ENCODE data around the gene TBC1D7.
A peak's percentile ranks its signal among the peaks of the same experiment; 100 is the strongest.

Gene TBC1D7

GRCh38 chr6:13289789-13290318, 38.5 kb downstream of the TBC1D7 start:
- peak; percentile 31 for DNase-seq

DNA sequence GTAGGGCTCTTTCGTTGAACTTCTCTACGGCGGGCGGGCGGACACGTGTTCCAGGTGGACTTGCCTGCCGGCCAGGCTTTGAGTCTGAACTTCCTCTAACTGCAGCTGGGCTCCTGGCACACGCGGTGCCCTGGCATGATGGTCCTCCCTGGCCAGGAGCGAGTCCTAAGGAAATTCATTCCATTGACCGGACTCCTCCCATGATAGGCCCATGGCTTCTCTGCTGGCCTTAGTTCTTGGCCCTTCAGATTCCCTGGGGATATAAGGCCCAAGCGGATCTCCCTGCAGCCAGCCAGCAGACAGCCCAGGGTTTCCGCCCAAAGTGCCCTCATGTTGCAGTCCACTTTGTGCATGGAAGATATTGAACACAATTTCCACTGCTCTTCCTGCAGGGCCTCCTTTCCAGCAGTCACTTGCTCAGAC, 39.4 kb downstream of the TBC1D7 start:
- DNase-seq, result peak; percentile 49

DNA sequence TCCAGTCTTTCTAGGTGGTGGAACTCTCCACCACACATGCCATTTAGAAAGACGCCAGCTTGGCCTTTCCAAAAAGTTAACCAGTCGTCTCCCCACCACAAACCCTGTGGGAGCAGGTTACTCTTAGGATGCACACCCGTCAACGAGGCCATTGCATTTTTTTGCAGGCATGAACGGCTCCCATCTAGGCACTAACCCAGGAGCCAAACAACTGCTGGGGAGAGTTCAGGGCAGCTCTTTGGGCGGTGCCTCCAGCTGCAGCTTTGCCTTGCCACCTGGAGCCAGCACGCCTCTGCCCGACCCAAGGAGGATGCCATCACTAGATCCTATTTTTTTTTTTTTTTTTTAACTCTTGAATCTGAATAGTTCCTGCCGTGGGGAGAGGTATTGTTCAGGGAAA, 39.9 kb downstream of the TBC1D7 start:
- peak; percentile 28 for DNase-seq

DNA sequence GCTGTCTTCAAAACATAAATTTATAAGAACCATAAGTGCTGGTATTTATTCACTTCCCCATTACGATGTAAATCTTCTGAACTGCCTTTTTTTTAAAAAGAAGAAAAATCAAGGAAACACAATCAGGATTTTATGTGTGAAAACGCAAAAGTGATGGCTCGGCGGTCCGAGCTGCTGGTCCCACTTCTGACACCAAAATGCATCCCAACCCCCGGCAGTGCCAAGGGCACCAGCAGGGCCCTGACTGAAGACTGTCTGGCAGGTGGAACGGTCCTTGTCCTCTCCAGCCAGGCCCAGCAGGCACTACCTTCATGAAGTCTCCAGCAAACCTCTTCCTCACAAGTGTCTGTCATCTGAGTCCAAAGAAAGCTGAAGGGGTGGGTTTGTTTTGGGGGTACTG, 41.2 kb downstream of the TBC1D7 start:
- peak; percentile 16 for DNase-seq

- no peak for DNase-seq
Observed at GRCh38 chr6:13286181-13286580, 42.2 kb downstream of the TBC1D7 start.

- DNase-seq, result no peak
Observed at GRCh38 chr6:13285705-13286104, 42.6 kb downstream of the TBC1D7 start.

DNA sequence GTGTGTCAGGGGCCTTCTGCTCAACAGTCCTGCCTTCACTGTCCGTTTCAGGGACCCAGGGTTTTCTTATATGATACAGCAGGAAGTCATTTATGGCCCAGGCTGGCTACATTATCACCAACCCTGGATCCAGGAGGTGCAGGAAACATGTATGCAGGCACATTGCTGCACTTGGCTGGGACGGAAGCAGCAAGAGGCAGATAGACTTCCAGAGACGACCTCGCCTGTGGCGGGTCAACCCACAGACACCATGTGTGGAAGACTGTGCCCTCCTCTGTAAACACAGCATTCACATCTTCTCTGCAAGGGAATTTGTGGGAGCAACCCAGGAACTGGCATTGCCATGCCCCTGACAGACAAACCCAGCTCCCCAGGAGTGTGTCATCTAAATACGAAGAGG, 43.7 kb downstream of the TBC1D7 start:
- DNase-seq, result no peak

- DNase-seq, result no peak
Observed at GRCh38 chr6:13283331-13283730, 45.0 kb downstream of the TBC1D7 start.

DNA sequence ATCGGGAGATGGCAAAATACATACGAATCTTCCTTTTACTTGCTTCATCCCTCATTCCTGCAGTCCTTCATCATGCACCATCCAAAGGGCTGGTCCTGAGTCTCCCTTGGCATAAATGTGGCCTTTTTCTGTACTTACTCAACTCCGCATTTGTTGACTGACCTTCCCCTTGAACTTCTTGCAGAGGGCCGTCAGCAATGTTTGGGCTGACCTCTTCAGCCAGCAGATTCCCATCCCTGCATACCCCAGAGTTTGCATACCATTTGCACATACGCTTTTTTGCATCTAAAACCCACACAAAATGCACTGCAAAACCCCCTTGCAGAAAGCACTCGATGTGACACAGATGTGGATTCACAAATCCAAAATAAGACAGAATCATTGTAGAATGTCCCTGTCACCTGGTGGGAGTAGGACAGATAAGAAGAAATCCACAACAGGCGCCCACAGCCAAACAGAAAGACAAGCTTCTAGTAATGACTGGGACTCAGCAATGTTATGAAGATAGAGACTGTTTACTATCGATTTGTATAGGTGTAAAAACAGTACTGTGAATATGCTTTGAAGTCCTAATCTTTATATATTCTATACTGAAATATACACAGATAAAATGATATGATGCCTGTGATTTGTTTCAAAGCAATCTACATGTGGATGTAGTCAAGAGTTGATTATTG, 45.8 kb downstream of the TBC1D7 start:
- no peak for DNase-seq

- no peak for DNase-seq
Observed at GRCh38 chr6:13281686-13282085, 46.7 kb downstream of the TBC1D7 start.

GRCh38 chr6:13280254-13280653, 48.1 kb downstream of the TBC1D7 start:
- no peak for DNase-seq

- no peak for DNase-seq
Observed at GRCh38 chr6:13278991-13279390, 49.3 kb downstream of the TBC1D7 start.

GRCh38 chr6:13278164-13278563, 50.2 kb downstream of the TBC1D7 start:
- DNase-seq, result no peak

DNA sequence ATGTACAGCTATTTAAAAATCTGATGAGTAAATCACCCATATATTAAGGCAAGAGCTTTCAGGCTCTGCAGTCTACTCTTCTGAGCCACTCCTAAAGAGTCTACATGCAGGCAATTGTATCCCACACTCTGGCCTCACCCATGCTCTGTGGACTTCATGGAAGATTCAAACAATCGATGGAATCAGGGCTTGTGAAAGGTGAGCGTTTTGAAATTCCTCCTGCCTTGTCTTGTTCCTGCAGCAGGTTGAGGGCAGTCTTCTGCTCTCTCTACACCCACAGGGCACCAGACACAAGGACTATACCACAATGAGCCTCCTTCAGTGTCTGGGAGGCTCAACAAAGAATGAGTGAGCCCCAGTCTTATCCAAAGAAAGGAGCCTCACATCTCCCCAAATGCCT, 51.1 kb downstream of the TBC1D7 start:
- DNase-seq, result no peak

DNA sequence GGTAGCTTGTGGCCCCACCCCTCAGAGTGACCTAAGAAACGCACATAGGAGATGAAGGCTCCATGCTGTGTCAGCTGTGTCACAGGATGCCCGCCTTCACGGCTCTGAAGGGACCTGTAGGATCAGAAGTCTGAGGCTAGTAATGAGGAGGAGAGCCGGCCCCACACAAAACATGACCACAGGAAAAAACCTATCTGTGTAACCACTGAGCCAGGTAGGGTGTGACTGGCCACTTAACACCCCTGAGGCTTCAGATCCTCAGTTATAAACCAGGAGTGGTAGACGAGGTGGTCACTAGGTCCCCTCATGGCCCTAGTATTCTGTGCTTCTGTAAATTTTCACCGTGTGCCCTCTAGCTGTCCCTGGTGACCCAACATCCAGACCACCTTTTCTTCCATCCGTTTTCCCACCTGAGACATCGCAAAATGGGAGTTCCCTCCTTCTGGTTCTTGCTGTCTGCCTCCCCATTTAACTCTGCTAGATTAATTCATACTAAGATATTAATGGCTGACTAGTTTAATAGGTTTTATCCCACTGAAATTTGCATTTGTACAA, 52.8 kb downstream of the TBC1D7 start:
- DNase-seq, result no peak

DNA sequence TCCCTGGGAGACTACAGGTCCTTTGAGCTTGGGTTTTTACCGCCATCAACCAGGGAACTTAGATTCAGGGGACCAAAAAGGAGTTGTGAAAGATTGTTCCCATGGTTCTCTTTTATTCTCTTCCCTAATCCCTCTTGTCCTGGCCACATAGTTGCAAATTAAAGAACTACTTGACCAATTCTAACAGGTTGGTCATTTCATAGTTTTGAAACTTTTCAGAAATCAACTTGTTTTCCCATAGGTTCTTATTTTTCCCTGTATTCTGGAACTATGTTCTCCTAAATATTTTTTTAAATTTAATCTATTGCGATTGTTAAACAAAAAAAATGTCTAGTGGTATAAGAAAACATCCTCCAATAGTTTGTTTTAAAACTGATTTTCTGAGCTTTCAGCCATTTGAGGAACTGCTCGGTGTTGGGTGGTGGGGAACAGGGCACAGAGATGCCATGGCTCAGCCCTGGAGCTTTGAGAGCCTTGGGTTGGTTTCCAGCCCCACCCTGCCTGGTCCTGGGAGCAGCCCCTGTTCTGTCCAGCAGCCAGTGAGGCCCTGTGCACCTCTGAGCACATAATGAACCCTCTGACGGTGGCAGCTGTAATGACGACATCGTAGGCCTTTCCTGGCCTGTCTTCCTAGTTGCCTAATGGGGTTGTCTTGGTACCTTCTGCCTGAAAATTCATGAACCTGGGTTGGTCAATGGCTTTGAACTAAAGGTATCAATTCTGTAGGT, 53.5 kb downstream of the TBC1D7 start:
- DNase-seq, result no peak

- peak; percentile 58 for DNase-seq
Observed at GRCh38 chr6:13273931-13274706, 54.2 kb downstream of the TBC1D7 start.

- DNase-seq, result no peak
Observed at GRCh38 chr6:13273202-13273930, 55.0 kb downstream of the TBC1D7 start.

- DNase-seq, result peak; percentile 92
Observed at GRCh38 chr6:13272131-13273046, 55.9 kb downstream of the TBC1D7 start.

DNA sequence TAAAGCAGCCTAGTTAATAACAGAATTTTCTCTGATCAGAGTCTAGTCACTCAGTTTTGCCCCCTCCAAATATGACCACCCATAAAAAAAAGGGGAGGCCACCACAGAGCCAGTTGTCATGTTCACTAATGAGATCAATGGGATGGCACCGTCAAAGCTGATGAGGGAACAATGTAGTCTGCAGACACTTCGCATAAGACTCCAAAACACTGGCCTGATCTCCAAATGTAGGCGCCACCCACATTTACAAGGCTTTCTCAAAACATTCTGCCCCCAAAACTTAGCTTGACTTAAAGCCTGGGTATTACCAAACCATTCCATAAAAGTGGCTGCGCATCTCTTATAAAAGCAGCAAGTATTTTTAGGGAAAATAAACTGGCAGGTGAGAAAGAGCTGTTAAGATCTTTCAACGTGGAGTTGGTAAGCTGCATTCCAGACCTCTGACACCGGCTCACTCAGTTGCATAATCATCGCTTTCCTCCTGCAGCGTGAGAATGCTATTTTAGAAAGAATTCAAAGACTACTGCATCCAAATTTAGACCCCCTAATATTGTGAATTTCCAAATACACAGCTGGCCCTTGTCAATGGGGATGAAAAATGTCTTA, 59.3 kb downstream of the TBC1D7 start:
- peak; percentile 71 for DNase-seq

- DNase-seq, result no peak
Observed at GRCh38 chr6:13267142-13267651, 61.1 kb downstream of the TBC1D7 start.
